B cell (primary cell): ENCODE measurements around the gene CCK.

Experiments used
- CTCF ChIP-seq: fragments of 200-600 bp; IDR thresholded peaks from one replicate; pipeline ENCODE4 v1.8.0; 2022; ENCODE audit warnings: antibody characterized with exemption, mild to moderate bottlenecking
- EZH2 ChIP-seq: IDR thresholded peaks from 2 replicates; pipeline ENCODE4 v1.6.1; 2012; ENCODE audit warnings: borderline replicate concordance, low read depth, mild to moderate bottlenecking, moderate library complexity, low read length; ENCODE audit not compliant: insufficient read depth, poor library complexity, severe bottlenecking

- no peak for TF ChIP-seq CTCF
- no peak for TF ChIP-seq EZH2
Measured at GRCh38 chr3:42220436-42221121, 45.4 kb downstream of the CCK start.
